HG03066 (cell line): Measurements from ENCODE around the gene IGFBP6.

Experiments
- ATAC-seq: cut with Tn5 transposase; IDR thresholded peaks from one replicate; pipeline ENCODE4 v1.9.1; 2021; ENCODE audit warnings: low read depth; ENCODE audit not compliant: unreplicated experiment

The IGFBP6 gene

GRCh38 chr12:53097564-53098353, at the start of gene IGFBP6:
Gene IGFBP6, plus strand, starts transcription at chr12:53097667. Its CDS starts 51 bp downstream, at chr12:53097718.
- ATAC-seq = no peak

- ATAC-seq = no peak
Observed at GRCh38 chr12:53048033-53048779, 49.3 kb upstream of the IGFBP6 start.

DNA sequence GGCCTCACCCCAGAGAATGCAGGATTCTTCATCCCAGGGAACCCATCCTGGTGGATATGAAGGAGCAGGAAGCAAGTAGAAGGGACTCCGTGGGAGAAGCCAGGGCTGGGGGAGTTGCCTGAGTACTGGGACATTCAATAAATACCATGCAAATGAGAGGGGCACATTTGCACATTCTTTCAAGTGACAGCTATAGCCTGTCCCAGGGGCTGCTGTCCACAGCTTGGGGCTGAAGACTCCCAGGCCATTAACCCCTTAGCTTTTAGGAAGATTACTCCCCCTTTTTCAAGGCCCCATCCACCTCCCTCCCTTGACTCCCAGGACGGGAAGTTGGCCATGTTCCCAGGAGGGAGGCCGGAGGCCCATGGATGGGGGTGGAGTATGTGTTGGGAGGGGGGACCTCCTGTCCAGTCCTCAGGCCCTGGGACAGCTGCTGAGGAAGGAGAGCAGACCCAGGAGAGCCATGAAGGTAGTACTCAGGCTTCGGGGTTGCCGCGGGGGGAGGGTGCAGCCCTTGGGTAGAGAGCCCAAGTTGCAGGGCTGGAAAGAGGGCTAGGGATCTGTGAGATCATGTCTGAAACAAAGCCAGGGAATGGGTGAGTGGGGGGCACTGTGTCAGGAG, 48.6 kb upstream of the IGFBP6 start:
- no peak for ATAC-seq

DNA sequence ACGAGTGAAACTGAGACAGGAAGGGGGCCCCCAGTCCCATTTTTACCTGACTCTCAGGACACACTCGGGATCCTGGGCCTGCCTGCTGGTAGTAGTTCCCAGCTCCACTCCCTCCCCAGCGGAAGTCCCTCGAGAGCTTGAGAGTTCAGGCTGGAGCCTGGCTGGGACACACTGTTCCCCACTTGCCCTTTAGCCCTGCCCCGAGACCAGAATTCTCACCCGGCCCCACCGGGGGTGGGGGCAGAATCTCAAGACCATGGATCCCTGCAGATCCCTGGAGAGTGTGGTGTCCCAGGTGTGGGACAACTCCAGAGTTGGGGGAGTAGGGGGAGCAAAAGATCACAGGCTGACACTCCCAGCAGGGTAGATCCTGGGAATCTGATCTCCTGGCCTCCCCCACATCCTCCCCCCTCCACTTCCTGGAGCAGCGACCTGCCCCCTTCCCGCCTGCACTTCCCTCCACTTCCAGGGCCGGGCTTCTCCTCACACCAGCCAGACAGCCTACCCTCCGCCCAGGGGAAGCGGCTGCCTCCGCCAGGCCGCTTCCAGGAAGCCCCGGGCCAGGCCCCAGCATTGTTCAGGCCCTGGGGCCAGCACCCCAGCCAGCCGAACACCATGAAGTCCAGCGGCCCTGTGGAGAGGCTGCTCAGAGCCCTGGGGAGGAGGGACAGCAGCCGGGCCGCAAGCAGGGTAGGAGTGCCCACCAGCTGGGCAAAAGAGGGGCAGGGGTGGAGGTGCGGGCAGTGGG, 47.7 kb upstream of the IGFBP6 start, which contains the start of gene TNS2:
TNS2 (plus strand) TSS at position 495 of the 748 bp plus-strand sequence; CDS start at position 616, 121 bp downstream.
- no peak for ATAC-seq

- ATAC-seq = no peak
Observed at GRCh38 chr12:53050426-53051057, 46.9 kb upstream of the IGFBP6 start.

GRCh38 chr12:53051058-53051880, 46.2 kb upstream of the IGFBP6 start:
- ATAC-seq = no peak

DNA sequence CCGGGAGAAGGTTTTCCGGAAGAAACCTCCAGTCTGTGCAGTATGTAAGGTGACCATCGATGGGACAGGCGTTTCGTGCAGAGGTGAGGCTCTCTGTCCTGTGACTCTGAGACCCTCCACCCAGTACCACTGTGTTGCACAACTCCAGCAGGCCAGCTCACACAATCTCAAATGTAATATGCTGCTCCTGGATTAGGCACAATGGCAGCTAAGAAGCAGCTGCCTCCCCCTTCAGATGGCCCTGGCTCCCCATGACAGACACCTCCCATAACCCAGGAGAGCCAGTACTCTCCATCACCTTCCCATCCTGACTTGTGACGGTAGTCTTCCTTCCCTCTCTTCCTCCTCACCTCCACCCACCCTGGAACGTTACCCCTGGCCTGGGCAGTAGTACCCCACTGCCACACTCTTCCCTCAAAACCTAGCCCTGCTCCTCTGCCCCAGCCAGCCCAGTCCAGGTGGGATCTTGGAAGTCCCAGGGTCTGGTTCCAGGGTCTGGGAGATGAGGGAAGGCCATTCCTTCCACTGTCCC, 45.5 kb upstream of the IGFBP6 start:
- ATAC-seq = no peak

- ATAC-seq = no peak
Observed at GRCh38 chr12:53052419-53053217, 44.8 kb upstream of the IGFBP6 start.

DNA sequence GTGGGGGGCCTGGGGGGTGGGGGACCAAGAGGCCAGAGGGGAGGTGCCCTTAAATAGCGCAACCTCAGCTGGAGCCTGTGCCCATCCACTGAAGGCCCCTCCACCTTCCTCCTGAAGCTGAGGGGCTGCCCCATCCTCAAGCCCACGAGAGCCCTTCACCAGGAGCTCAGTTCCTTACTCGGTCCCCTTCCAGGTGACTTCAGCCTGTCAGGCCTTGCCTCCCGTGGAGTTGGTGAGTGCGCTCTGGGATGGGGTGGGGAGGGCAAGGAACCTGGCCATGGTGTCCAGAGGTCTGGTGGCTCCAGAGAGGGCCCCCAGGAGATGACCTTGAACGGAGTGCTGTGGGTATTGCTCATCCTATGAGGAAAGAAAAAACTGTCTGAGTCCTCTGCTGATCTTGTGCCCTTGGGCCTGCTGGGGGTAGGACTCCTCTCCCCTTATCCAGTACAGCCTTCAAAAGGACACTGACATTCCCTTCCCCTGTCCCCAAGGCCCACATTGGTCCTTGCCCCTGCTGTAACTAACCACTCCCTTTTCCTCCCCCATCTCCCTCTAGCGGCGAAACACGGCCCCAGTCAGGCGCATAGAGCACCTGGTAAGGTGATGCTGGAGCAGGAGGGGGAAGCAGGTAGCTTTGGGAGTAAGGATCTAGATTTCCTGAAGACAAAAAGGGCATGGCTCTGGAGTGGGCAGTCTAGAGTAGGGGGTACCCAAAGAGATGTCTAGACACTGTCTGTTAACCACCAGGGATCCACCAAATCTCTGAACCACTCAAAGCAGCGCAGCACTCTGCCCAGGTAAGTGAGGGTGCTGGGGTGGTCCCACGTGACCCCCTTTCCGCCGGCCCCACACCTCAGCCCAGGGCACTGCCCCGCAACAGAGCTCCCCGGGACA, 44.0 kb upstream of the IGFBP6 start:
- ATAC-seq = no peak

- peak; percentile 81 for ATAC-seq
Observed at GRCh38 chr12:53054112-53054878, 43.2 kb upstream of the IGFBP6 start.

GRCh38 chr12:53055471-53056266, 41.8 kb upstream of the IGFBP6 start:
- ATAC-seq = no peak

- ATAC-seq = no peak
Observed at GRCh38 chr12:53056296-53056695, 41.2 kb upstream of the IGFBP6 start.

DNA sequence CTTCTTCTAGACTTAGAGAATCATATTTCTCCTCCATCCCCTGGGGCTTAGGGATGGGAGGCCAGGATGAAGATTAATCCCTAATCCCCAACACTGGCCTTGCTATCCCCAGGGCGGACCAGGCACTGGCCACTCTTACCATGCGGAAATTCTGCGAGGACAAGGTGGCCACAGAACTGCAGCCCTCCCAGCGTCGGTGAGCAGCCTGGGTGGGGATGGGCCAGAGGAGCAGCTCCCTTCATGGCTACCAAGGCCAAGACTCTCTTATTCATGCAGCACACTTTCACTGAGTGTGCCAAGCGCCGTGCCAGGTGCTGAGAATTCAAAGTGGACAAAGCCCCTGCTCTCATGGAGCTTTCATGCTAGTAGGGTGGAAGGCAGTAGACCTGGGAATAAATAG, 40.6 kb upstream of the IGFBP6 start:
- no peak for ATAC-seq

- no peak for ATAC-seq
Observed at GRCh38 chr12:53057816-53058500, 39.5 kb upstream of the IGFBP6 start.
